COR-L47 (cell line): Measurements from ENCODE around the gene HMGXB3.
"Not testable (repeated sequence)": the region's sequence is repeated elsewhere in the genome, so short reads cannot be mapped to it uniquely, and the experiment has no call there.

Experiments used
- DNase-seq: peaks from one replicate; lab custom pipeline; 2025; lab: John Stamatoyannopoulos, UW

The HMGXB3 gene

GRCh38 chr5:150068472-150068871, 67.9 kb downstream of the HMGXB3 start:
- DNase-seq: no peak

DNA sequence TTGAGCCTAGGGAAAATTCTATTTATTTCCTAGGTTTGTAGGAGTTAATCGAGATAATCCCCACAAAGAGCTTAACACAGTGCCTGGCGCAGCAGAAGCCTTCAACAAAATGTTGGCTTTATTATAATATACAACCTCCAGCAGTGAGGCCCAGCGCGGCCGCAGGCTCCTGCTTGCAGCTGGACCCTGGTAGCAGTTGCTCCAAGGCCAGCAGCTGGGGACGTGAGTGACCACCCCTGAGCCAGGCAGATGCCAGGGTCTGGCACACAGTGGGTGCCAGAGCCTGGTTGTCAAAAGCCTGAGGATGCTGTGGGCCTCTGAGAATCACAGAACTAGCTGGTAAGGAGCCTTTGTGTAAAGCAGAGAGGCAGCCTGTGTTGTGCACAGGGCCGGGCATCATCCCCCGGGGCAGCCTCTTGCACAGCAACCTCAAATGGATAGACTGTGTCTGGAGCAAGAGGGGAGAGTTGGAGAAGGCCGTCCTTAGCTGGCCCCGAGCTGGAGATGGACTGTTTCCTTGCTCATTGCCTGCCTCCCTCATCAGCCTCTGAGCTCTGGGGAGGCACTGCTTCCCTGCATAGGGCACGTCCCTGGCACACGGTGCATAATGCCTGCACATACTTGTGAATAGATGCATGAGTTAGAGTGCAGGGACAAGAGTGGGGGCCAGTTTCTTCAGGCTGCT, 68.6 kb downstream of the HMGXB3 start:
- no peak for DNase-seq

DNA sequence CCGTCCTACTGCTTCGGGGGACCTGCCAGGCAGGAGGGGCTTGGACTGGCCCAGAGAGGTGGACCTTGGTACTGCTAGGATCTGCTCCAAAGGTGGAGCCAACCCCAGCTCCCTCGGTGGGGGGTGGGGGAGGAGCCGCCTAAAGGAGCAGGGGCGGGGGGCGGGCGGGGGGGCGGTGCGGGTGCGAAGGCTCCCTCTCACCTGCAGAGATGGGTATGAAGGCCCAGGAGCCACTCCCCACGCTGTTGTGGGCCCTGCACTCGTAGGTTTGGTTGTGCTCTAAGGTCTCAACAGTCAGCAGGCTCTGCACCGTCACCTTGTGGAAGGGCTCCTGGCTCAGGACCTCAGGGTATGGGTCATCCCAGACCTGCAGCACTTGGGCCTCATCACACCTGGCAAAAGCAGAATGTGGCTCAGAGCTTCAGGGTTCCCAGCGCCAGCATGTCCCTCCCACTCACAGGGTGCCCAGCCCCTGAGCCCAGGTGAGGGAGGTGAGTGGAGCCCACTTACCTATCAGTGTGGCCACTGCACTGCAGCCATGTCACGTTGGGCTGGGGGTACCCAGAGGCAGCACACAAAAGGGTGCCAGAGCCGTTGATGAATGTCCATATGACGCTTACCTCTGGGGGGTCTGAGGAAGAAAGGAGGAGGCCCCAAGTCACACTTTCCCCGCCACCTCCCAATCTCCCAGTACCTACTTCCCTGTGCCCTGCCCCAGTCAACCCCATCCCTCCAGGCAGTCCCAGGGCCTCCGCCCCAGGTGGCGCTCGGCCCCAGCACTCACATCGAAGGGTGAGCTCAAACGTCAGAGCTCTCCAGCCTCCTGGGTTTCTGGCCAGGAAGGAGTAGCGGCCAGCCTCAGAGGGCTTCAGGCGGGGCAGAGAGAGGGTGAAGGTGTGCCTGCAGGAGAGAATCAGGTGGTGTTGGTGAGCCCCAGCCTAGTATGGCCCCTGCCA, 69.4 kb downstream of the HMGXB3 start:
- DNase-seq: no peak

DNA sequence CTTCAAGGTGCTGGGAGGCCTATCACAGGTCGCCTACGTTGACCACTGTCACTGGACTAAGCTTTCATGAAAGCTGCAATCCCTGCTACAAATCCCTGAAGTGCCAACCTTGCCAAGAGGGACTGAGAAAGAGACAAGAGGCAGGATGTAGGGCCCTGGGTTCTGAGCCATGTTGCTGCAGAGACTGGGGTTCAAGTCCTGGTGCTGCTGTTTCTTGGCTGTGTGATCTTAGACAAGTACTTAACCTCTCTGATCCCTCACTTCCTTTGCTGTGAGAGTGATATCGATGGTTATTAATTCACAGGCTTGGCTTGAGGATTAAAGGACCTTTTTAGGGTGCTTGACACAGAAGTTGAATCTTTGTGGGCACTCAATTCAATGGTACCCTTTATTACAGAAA, 70.3 kb downstream of the HMGXB3 start:
- no peak for DNase-seq

DNA sequence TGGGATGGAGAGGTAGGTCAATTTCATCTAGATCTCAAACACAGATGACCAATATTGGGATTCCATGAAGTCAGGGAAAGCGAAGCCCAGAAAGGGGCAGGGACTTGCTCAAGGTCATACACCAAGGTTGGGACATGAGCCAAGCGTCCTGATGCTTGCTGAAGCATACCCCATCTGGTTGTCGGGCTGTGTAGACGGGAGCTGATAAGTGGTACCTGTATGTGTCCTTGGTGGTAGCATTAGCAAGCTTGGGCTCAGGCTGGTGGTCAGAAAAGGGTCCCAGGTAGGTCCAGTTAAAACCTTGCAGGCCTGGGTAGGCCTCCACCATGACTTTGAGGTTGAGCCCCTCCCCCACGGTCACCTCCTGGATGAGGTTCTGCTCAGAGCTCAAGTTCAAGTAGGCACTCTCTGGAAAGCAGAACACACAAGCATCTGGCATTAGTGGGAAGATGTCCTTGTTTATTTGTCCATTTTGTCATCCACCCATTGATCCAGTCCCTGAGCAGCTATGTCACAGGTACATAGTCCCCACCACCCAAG, 72.6 kb downstream of the HMGXB3 start:
- no peak for DNase-seq

GRCh38 chr5:150073677-150074076, 73.1 kb downstream of the HMGXB3 start:
- no peak for DNase-seq

DNA sequence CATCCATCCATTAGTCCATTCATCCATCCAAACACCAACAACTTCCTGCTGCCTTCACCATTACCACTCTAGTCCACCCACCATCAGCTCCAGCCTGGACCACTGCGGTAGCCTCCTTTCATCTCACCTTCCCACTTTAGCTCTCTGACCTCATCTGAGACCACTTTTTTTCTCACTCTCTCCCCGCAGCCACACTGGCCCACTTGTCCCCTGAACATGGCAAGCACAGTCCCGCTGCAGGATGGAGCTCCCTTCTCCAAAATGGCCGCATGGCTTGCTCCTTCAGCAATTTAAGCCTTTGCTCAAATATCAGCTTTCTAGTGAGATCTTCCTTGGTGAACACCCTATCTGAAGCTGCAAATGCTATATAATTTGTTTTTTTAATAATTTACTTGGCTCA, 74.7 kb downstream of the HMGXB3 start:
- no peak for DNase-seq

DNA sequence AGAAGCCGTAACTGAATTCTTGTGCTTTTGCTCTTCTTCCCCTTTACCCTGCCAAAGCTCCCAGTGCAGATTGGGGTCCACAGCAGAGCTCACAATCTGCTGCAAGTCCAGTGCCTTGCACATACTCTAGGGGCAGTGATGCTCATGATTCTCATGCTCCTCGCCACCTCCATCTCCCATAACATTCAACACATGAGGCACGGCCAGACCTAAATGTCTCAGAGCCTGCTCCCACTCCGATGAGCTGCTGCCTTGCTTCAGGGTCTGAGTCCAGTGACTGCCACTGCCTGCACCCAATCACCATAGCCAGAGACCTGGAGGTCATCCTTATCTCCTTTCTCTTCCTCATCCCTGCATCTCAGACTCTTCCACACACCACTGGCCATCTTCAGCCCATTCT, 75.3 kb downstream of the HMGXB3 start:
- DNase-seq: no peak

DNA sequence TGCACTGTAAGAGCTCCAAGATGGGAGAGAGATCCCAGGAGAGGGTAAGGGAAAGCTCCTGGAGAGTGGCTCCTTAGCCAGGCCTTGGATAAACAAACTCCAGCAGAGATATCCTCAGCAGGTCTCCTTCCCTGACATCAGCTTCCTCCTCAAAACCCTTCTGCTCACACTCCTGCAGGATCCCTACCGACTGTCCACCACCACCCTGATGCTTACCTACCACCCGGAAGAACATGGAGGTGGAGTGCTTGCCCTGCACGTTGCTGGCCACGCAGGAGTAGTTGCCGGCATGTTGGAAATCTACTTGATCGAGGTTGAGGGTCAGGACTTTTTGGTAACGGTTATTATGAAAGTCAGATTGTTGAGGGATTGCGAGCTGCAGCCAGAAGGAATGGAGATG, 76.5 kb downstream of the HMGXB3 start:
- DNase-seq: no peak

- no peak for DNase-seq
Observed at GRCh38 chr5:150077996-150078801, 77.7 kb downstream of the HMGXB3 start.

- no peak for DNase-seq
Observed at GRCh38 chr5:150078802-150079689, 78.5 kb downstream of the HMGXB3 start.

GRCh38 chr5:150079909-150080461, 79.4 kb downstream of the HMGXB3 start:
- no peak for DNase-seq

DNA sequence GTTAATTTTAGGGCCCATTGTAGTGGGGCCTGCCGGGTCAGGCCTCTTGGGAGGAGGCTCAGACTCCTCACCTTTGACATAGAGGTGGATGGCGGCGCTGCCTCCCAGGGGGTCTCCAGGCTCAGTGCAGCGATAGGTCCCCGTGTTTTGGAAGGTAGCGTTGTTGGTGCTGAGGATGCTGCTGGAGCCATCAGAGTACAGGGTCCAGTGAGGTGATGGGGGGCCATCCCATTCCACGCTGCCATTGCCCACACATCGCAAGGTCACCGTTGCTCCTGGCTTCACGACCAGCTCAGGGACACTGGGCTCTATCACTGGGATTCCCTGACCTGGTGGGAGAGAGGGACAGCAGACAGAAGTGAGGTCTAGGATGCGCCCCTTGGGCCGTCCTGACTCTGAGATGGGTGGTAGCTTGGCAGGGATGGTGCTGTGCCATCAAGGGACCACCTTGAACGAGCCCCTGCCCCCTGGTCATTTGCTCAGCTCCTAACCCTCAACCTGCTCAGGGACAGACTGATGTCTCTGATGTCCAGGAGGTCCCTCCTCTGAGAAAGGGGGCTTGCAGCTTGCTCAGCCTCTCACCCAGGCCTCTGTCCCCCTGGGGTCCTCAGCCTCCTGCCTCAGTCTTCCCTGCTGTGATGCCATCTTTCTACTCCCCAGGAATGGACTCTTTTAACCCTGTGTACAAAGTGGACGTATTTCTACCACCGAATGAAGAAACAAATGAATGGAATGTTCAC, 80.3 kb downstream of the HMGXB3 start:
- no peak for DNase-seq

GRCh38 chr5:150081541-150082283, 81.2 kb downstream of the HMGXB3 start:
- no peak for DNase-seq

GRCh38 chr5:150082374-150082773, 81.8 kb downstream of the HMGXB3 start:
- DNase-seq: no peak

DNA sequence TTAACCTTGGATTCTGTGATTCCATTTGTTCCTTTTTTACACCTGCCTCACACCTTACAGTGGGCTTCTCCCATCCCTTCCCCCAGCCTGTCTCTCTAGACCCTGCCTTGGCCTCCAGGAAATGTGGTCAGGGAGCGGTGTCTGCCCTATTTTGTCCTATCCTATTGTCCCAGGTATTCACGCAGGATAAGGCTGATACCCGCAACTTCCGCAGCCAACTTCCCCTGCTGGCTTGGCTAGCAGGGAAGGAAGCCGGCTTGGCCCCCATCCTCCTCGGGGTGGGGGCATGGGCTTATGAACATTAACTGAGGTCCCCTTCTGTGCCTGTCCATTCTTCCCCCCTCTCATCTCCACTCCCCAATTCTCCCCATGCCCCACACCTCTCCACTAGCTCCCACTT, 82.3 kb downstream of the HMGXB3 start:
- no peak for DNase-seq

- not testable (repeated sequence) for DNase-seq
Observed at GRCh38 chr5:150084754-150085153, 84.2 kb downstream of the HMGXB3 start.

GRCh38 chr5:150085191-150085912, 84.8 kb downstream of the HMGXB3 start:
- DNase-seq: no peak
